NCI-H774 (cell line): ENCODE results near the gene SLC30A7.

Source experiments
- DNase-seq: peaks from one replicate; lab custom pipeline; 2025; lab: John Stamatoyannopoulos, UW

The SLC30A7 gene

DNA sequence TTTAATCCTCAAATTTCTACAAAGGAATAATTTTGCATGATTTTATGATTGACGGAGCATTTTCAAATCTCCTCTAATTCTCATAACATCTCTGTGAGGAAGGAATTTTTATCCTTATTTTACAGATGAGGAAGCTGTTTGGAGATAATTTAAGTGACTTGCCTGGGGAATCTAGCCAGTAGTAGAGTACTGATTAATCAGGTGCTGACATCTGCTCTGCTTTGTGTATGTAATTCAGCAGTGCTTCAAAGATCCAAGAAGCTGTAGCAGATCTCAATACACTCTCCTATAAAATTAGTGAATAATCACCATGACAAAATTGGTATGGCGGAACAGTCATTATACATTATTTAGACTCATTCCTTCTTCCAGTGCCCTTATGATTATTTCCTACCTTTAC is 83.7 kb downstream of the SLC30A7 start:
- DNase-seq, result no peak

DNA sequence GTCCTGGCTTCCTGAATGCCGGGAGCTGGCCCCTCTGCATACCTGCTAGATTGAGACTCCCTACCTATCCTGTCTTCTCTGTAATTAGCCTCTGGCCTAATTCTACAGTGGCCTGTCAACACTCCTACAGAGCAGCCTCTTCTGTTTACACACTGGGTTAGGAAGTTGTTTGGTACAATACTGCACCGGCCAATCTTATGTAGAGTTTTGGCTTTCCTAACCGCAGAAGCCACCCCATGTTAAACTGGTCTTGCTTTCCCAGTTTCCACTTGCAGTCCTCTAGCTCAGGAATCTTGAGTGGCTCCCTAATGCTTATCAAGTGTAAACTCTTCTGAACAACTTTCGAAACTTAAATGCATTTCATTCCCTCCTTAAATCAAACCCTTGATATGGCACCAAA is 86.9 kb downstream of the SLC30A7 start:
- DNase-seq, result no peak

DNA sequence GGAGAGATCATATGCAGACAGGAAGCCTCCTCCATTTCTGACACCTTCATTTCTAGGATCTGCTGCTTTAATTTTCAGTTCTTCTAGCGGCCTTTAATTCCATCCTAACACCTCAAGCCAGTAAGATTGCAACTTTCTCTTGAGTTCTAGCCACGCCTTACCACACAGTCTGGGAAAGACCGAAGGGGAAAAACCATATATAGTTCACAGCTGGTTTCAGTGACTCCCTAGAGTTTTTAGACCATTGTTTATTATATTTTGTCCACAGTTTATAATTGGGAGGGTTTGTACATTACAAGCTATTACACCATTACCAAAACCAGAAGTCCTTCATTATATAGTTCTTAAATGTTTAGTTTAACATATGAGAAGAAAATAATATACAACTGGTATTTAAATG is 92.2 kb downstream of the SLC30A7 start:
- no peak for DNase-seq

DNA sequence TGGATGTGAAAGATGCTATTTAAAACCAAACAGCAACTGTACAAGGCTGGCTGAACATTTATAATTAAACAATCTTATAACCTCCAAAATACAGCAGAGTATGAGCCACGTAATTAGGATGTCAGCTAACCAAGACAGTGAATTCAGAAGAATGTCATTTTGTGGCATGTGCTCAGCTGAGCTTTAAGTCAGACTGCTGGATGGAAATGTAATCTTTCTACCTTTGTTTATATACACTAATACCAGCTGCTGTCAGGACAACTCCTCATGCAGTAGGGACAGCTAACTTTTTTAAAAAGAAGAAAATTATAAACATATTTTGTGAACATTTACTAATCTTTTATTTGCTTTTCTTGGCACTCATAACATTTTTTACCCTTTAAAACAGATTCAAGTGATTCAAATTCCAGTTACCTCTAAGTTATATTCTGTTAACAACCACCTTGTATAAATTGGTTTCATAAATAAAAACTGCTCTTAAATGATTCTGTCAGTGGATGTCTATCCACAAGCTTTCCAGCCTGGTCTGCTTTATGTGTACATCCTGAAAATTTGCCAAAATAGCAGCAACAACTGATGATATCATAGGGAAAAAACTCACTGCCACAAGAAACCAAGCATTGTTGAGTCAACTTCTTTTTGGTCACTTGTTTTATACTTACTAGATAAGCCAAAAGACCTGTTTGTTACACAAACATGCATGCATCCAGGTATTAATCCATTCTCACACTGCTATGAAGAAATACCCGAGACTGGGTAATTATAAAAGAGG is 93.6 kb downstream of the SLC30A7 start:
- no peak for DNase-seq

DNA sequence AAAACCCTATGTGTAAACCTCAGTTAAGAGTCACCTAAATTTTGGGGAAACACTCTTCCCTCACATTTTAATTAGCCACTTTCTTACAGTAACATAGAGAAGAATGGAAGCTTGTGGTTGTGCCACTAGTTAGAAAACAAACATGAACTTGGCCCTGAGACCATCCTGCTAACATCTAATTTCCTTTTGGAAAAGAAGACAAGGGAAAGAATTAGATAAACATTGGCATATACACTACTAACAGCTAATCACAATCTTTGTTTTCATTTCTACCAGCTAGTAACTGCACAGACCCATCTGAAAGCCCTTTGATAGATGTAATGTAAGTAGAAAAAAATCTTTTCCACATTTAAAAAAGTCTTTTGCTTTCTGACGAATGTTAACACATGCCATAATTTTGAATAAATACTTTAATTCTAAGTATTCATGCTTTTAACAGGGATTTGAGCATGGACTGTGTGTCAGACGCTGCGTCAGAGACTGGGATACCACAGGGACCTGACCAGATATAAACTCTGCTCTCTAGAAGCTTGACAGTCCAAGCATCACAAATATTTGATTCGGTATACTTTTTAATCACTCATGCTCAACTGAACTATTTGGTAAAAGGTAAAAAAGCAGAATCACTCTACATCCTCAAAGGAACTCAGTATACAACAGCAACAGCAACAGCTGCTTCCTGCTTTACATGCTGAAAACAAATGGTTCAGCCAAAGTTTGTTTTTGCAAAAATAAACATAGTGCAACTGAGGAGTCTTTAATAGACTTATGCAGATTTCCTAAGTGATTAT is 99.5 kb downstream of the SLC30A7 start:
- DNase-seq, result no peak

DNA sequence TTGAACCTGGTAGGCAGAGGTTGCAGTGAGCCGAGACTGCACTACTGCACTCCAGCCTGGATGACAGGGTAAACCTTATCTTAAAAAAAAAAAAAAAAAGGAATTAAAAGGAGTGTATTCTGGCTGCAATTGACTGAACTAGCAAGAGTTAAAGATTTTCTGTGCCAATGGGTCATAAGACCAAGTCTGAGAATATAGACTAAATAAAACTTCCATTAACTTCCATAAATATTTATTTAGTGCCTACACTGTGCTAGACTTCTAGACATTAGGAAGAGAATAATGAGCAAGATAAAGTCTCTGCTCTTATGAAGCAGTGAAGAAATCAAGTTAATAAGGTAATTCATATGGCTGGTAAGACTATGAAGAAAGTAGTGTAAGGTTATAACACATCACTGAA is 102.5 kb downstream of the SLC30A7 start:
- no peak for DNase-seq

DNA sequence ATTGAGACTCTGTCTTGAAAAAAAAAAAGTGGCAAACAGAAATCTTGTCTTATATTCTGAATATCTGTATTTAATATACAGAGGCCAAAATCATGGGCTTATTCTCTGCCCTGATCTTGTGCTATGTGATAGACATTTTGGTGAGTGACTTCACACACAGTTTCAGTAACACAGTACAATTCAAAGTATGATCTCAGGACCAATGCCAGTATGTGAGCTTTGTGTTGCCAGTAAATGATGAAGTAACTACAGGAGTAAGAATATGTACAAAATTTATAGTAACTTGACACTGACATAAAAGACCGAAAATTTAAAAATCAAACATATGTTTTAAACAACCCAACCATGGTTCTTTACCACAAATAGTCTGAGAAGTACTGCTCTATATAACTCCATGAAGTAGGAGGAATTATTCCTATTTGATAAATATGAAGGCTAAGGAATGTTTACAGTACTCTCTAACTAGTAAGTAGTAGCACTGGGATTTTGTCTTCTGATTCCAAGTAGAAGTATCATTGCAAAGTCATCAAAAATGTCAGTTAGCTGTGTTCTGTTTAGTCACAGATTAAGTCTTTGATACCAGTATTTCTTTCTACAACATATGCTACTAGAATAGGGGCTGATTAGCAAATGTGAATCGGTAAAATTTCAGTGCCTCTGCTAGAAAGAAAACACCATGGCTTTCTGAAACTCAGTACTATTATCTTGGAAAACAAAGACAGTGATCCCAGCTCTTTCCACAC is 104.4 kb downstream of the SLC30A7 start:
- no peak for DNase-seq

DNA sequence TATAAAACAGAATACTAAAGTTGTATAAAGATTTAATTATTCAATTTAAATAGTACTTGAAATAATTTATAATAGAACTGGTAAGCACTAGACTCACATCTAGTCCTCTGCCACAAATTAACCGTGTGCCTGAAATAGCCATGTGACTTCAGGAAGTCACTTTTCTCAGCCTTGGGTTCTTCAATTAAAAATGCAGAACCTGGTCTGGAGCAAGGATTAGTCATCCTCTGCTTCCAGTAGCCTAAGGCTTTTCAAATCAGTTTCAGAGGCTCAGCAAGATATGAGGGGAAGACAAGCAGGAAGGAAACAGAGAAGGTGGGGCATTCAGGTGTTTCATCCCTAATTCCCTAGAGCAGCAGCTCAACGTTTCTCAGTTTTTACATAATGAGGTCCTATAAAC is 106.7 kb downstream of the SLC30A7 start:
- DNase-seq, result no peak

DNA sequence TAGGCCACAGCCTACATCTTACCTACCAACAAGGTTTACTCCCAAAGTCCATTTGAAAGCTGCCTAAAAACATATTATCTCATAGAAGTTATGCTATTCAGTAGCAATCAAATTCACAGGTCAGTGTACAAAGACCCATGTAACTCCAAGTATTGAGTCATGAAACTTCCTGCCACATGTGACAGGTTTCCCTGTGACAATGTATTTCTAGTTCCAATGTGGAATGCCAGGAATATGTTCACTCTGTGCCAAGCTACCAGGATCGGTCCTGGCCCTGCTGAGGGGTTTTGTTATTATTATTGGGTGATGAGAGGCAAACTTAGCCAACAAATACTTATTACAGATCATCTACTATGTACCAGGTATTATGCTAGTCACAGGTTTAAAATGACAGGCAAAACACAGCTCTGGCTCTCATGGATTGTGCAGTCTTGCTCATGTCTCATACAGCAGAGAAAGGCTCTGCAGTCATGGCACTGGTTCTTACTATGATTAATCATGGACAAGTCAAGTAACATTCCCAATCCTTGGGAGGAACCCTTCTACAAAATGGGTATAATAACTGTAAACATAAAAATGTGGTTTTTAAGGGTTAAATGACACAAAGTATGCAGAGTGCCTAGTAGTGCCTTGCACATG is 107.2 kb downstream of the SLC30A7 start:
- no peak for DNase-seq

DNA sequence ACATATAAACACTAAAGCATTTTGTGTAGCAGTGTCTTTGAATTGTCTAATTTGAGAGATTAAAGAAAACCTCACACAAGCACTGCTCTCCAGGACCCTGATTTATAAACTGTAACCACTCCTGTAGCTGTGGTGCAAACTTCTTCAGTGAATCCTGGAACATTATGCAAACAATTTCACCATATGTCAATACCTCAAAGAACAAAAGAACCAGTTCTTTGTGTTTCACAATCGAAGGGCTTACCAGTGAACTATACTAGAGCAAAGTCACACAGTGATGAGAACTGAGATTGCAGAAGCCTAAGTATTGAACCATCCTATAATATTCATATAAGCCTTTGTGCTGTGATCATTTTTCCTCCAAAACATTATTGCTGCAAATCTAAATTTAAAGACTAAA is 108.2 kb downstream of the SLC30A7 start:
- no peak for DNase-seq

DNA sequence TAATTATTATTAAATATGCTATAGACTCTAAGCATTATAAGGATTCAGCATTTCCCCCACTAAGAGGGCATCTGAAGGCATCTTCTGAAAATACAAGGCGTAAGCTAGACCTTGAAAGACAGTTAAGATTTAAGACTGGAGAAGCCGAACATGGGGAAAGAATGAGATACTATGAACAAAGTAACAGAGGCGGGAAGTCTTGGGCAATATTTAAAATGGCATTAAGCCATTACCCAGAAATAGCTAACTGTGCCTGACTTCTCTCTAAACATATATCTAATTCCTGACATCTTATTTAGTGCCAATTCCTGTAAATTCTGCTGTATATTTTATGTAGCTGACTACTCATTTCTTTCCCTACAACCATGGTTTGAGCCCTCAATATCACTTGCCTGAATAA is 108.8 kb downstream of the SLC30A7 start:
- DNase-seq, result no peak

DNA sequence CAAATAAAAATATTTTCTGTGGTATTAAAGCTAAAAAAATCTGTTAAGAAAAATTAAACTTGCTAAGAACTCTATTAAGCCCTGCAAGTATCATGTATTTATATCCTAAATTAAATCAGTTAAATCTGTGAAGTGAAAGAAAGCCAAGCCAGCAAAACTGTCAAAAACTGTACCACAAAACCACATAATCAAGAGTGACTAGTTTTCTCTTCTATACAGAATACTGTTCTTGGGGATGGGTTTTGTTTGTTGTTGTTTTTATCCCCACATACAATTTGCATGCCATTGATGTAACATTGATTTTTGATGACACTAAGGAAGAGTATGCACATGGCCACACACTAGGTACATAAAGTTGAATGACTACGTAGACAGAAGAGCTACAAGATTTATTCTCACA is 109.3 kb downstream of the SLC30A7 start:
- DNase-seq, result no peak

DNA sequence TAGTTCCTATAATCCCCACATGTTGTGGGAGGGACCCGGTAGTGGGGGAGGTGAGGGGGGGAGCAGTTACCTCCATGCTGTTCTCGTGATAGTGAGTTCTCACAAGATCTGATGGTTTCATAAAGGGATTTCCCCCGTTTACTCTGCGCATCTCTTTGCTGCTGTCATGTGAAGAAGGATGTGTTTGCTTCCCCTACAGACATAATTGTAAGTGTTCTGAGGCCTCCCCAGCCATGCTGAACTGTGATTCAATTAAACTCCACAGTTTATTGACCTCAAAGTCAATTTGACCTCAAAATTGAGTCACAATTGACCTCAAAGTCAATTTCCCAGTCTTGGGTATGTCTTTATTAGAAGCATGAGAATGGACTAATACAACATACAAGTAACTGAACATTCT is 110.0 kb downstream of the SLC30A7 start:
- DNase-seq, result no peak

DNA sequence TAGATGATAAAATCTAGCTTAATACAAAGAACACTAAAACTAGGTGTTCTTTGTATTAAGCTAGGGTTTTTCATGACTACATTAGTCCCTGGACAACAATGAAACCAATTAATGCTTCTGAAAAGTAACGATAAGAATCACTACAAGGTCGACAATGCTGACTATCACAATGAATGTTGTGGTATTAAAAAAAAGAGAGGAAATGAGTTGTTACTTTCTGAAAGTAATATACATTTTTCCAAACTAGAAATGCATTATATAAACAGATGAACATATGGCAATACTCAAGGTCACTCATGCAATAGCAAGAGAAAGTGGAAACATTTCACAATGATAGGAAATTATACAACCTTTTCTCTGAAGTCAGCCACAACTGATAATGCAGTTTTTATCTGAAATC is 110.7 kb downstream of the SLC30A7 start:
- DNase-seq, result no peak

DNA sequence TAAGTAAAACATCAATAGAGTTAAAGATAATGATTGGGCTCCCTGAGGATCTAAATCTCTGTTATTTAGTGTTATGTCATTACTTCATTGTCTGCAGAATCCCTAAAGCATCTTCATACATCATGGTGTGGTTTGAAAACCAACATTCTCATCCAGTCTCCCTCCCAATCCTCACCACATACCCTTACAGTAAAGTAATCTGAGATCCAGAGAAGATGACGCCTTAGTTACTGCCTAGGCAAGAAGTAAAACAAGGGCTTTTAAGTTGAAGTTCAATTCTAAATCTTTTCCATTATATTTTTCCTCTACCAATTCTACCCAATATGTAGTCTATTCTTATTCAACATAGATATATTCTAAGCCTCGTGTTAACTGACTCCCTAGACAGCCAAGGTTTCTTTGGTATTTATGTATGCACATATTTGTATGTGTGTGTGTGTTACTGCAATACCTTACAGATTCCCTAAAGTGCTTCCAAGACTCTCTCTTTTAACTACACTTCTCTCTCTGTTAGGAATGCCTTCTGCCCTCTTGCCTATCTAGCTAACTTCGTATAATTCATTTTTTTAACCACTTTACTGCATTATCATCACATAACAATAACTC is 112.4 kb downstream of the SLC30A7 start:
- no peak for DNase-seq

DNA sequence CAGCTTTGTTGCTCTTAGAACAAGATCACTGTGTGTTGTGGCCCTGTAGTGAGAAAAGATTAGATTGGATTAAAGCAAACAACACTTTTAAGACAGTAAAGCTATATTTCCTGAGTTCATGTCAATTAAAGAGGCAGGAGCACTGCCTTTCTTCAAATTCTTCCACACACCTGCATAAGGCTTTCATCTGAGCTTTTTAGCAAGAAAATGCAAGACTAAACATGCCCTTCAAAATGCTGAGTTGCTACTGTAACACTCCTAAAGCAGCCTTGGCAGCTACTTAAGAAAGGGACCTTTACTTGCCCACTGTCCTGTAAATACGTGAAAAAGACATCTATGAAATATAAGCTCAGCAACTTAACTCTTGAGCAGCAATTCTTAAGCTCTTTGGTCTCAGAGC is 117.9 kb downstream of the SLC30A7 start:
- no peak for DNase-seq

DNA sequence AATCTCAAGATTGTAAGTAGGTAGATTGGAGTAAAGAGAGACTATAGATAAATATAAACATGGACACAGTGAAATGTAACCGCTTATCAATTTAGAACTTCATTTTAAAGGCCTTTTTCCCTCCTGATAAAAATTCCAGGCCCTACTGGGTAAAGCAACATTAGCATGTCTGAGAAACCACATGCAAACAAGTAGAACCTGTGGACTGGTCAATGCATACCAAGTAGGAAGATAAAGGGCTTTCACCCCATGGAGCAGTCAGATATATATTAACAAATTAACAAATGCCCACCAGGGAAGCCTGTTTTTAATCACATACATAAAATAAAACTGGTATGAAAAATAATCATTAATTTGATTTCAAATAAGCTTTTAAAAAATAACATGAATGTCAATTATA is 121.6 kb downstream of the SLC30A7 start:
- DNase-seq, result no peak

DNA sequence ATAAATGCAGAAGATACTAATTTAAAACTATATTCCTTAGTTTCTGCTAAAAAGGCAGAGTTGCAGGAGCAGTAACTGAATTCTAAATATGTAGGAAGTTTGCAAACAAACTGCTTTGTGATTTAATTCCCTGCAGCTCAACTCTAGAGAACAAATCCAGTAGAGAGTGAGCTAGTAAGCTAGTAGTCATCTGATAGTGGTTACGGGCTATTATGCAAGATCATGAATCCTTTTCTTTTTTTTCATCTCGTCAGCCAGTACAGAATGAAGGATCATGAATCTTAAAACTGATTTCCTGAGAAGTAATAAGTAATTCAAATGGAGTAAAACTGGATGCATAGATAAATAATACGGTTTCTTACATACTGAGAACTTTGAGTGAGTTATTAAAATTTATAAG is 126.4 kb downstream of the SLC30A7 start:
- peak; percentile 61 for DNase-seq

DNA sequence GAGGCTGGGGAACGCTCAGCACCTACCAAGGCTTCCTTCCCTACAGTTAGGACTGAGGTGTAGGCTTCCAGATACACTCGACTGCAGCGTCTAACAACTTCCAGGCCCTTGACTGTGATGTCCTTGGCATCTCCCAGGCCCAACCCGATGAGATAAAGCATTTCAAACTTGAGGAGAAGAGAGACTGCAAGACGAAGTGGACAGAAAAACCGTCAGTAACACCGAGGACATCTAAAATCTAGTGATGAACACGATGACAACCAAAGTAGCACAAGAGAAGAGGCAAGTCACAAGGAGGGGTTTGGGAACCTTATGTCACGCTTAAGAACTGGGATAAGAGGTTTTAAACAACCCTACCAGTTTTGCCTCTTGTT is 129.4 kb downstream of the SLC30A7 start:
- DNase-seq, result no peak

DNA sequence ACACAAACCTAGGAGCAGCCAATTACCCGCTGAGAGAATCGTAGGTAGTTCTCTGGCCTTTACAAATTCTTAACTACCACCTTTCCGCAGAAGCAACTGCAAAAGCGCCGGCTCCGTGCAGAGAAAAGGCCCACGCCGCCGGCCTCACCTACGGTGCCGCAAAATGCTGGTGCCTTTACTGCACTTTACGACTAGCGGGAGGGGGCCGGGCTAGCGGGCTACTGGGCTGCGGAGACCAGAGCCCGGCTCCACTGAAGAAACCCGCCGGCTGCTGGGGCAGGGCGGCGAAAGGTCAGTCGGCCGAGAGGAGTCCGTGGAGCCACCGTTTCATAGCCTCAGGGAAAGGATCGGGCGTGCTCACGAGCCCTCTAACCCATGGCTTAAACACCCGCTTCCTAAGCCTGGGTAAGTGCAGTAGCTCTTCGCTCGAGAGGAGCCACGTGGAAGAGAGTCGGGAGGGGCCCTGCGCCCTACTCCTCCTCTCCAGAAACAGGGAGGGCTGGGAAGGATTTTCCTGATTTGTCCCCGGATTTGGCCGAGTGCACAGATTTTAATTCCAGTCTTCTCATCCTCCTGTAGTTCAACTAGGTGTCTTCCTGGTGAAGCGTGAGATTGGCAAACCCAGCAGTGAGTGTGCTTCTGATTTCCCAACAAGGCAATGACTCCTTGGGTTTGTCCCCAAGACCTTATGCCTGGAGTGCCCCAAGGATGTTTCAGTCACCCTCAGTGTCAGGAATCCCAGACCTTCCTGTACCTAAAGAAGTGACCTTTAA is 130.0 kb downstream of the SLC30A7 start, which contains the start of gene DPH5:
TSS of gene DPH5 (minus strand) at position 128 of the 773 bp plus-strand sequence. CDS start 341 bp downstream, outside the sequence.
- peak; percentile 82 for DNase-seq

DNA sequence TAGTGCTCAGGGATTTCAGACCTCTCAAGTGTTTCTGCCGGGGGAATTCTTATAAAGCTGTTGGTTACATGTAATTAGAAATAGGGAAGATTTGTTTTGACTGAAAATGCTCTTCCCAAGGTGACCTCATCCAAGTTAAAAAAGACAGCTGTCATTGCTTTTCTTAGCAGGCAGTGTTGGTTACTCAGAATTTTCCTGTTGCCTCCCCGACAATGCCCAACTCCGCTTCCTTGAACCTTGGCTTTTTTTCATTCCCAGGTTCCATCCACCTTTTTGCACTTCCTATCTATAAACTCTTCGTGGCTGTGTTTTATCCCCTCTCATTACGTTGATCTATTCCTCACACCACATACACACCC is 130.5 kb downstream of the SLC30A7 start:
- DNase-seq, result no peak
